ENCODE results near the gene C2CD4D. TPM values are rescaled to one million over a fixed set of nuclear protein-coding genes. Genes with fewer than 3 reads are reported as not detected.
"Not testable (repeated sequence)": the region's sequence is repeated elsewhere in the genome, so short reads cannot be mapped to it uniquely, and the experiment has no call there.

C2CD4D gene
- total RNA-seq, 1 donor = not detected

DNA sequence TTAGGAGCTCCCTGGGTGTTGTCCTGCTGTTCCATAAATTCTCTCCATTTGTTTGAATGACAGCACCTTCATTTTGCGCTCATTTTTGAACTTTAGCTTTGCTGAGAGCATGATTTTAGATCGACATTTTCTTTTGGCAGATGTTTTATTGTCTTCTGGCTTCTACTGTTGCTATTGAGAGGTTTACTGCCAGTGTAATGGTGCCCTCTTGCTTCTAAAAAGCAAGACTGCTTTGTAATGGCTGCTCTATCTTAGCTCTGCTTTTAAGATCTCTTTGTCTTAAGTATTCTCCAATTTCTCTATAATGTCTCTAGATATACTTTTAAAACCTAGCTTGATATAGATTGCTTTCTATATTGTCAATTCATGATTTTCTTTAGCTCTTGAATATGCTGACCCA lies 41.9 kb upstream of the C2CD4D start:
- H3K4me3 ChIP-seq (ENCODE audit: low read depth, low read length) = no peak overlapping the region
- no peak for TF ChIP-seq CTCF (IDR thresholded peaks at IDR 0.05; ENCODE audit: insufficient read depth, low read depth, low read length)
- DNase-seq (ENCODE audit: low read depth) = no peak

GRCh38 chr1:151875419-151876097 lies 35.9 kb upstream of the C2CD4D start:
- no peak overlapping the region for H3K4me3 ChIP-seq (ENCODE audit: low read depth, low read length)
- TF ChIP-seq CTCF (IDR thresholded peaks at IDR 0.05; ENCODE audit: insufficient read depth, low read depth, low read length) = no peak
- no peak for DNase-seq (ENCODE audit: low read depth)

DNA sequence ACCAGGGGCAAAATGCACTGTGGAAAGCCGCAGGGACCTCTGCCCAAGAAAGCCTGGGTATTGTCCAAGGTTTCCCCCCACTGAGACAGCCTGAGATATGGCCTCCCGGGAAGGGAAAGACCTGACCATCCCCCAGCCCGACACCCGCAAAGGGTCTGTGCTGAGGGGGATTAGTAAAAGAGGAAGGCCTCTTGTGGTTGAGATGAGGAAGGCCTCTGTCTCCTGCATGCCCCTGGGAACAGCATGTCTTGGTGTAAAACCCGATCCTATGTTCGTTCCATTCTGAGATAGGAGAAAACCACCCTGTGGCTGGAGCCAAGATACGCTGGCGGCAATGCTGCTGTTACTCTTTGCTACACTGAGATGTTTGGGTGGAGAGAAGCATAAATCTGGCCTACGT lies 33.2 kb upstream of the C2CD4D start:
- not testable (repeated sequence) for DNase-seq (ENCODE audit: low read depth); H3K4me3 ChIP-seq (ENCODE audit: low read depth, low read length)

DNA sequence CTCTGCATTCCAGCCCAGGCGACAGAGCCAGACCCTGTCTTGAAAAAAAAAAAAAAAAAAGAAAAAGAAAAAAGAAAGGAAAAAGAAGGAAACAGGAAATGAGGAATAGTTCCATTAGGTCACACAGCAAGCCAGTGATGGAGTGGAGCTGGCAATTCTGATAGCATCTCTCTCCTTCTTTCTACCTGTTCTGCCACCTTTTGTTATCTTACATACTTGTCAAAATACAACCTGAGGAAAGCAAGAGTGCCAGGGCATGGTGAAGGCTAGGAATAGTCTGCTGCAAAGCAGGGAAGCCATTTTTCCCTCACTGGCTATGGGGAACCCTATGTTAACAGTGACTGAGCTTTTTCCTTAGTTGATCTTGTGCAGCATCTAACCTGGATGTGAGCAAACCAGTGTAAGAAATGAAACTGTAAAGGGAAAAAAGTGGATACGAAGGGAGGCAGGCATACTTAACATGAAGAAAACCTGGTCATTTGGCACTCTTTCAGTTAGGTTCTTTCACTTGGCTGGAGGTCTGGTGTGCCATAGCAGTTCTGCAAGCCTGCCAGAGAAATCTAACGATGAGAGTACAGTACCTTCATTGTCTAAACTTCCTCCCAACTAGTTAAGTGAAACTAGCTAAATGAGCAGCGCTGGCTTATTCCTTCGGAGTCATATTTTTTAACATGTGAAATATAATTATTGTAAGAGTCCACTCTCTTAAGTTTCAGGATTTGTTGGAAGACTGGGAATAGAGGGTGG lies 31.8 kb upstream of the C2CD4D start:
- no peak for TF ChIP-seq CTCF (IDR thresholded peaks at IDR 0.05; ENCODE audit: insufficient read depth, low read depth, low read length)
- no peak for DNase-seq (ENCODE audit: low read depth)
- H3K4me3 ChIP-seq (ENCODE audit: low read depth, low read length) = no peak overlapping the region

- DNase-seq (ENCODE audit: low read depth) = no peak
- TF ChIP-seq CTCF (IDR thresholded peaks at IDR 0.05; ENCODE audit: insufficient read depth, low read depth, low read length) = no peak
- H3K4me3 ChIP-seq (ENCODE audit: low read depth, low read length) = no peak overlapping the region
Measured at GRCh38 chr1:151868486-151868885, 28.9 kb upstream of the C2CD4D start.

DNA sequence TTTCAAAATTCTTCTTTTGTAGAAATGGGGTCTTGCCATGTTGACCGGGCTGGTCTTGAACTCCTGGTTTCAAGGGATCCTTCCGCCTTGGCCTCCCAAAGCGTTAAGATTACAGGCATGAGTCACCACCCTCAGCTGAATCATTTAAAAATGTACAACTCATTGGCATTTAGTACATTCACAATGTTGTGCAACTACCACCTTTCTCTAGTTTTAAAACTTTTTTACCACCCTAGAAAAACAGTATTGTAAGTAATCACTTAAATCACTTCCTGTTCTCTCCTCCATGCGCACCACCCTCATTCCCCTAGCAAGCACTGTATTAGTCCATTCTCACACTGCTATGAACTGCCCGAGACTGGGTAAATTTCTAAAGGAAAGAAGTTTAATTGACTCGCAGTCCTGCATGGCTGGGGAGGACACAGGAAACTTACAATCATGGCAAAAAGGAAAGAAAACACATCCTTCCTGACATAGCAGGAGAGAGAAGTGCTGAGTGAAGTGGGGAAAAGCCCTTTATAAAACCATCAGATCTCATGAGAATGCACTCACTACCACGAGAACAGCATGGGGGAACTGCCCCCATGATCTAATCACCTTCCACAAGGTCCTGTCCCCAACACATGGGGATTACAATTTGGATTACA lies 28.3 kb upstream of the C2CD4D start:
- TF ChIP-seq CTCF (IDR thresholded peaks at IDR 0.05; ENCODE audit: insufficient read depth, low read depth, low read length) = no peak
- H3K4me3 ChIP-seq (ENCODE audit: low read depth, low read length) = no peak overlapping the region
- DNase-seq (ENCODE audit: low read depth) = peak; percentile 66

GRCh38 chr1:151867321-151867720 lies 27.7 kb upstream of the C2CD4D start:
- H3K4me3 ChIP-seq (ENCODE audit: low read depth, low read length) = no peak overlapping the region
- DNase-seq (ENCODE audit: low read depth) = no peak
- no peak for TF ChIP-seq CTCF (IDR thresholded peaks at IDR 0.05; ENCODE audit: insufficient read depth, low read depth, low read length)
